ENCODE measurements around the gene NCSTN. TPM values are rescaled to one million over a fixed set of nuclear protein-coding genes. Genes with fewer than 3 reads are reported as not detected.

Gene NCSTN
- total and polyA plus RNA-seq, 8 donors: 90.7 to 125 (median 115) TPM

GRCh38 chr1:160359559-160360226, 16.5 kb downstream of the NCSTN start:
- Histone ChIP-seq H3K4me3 (no peak overlapping the region), H3K36me3 (peaks cover 0 to 61% of the 10 kb centered on the region in 2 donors), H3K27me3 (no peaks in the 10 kb centered on the region), H3K4me1 (no peaks in the 10 kb centered on the region), H3K9me3 (no peaks in the 10 kb centered on the region), H3K27ac (no peak overlapping the region)
- intact Hi-C loops (cut with DNase I): no loop called here
- ATAC-seq: no peak
- no peak for TF ChIP-seq CTCF (IDR thresholded peaks at IDR 0.05)
- no peak for DNase-seq

GRCh38 chr1:160360227-160360695, 17.1 kb downstream of the NCSTN start:
- Histone ChIP-seq H3K4me3 (no peak overlapping the region), H3K9me3 (no peaks in the 10 kb centered on the region), H3K4me1 (no peaks in the 10 kb centered on the region), H3K27ac (no peak overlapping the region), H3K36me3 (peaks cover 0 to 55% of the 10 kb centered on the region in 2 donors), H3K27me3 (no peaks in the 10 kb centered on the region)
- no peak for DNase-seq
- no peak for ATAC-seq
- no peak for TF ChIP-seq CTCF (IDR thresholded peaks at IDR 0.05)
- intact Hi-C loops (cut with DNase I): no loop called here

- no peak for TF ChIP-seq CTCF (IDR thresholded peaks at IDR 0.05)
- no peak overlapping the region for H3K4me3 ChIP-seq
- no peaks in the 10 kb centered on the region for H3K9me3 ChIP-seq
- ATAC-seq: no peak
- H3K27me3 ChIP-seq: no peaks in the 10 kb centered on the region
- H3K27ac ChIP-seq: no peak overlapping the region
- peaks cover 0 to 46% of the 10 kb centered on the region in 2 donors for H3K36me3 ChIP-seq
- H3K4me1 ChIP-seq: no peaks in the 10 kb centered on the region
- intact Hi-C loops (cut with DNase I): no loop called here
- DNase-seq: no peak
These were observed 18.0 kb downstream of the NCSTN start for GRCh38 chr1:160361199-160361598.

- DNase-seq (no peak), ATAC-seq (no peak)
- TF ChIP-seq CTCF (IDR thresholded peaks at IDR 0.05): no peak
- H3K36me3 ChIP-seq: peaks cover 0 to 40% of the 10 kb centered on the region in 2 donors
- H3K9me3 ChIP-seq: no peaks in the 10 kb centered on the region
- no peak overlapping the region for H3K27ac ChIP-seq
- no peaks in the 10 kb centered on the region for H3K4me1 ChIP-seq
- H3K27me3 ChIP-seq: no peaks in the 10 kb centered on the region
- intact Hi-C loops (cut with DNase I): no loop called here
- no peak overlapping the region for H3K4me3 ChIP-seq
These were observed 18.6 kb downstream of the NCSTN start for GRCh38 chr1:160361814-160362167.

GRCh38 chr1:160362168-160362957, 19.2 kb downstream of the NCSTN start:
- Histone ChIP-seq H3K4me3 (no peak overlapping the region), H3K36me3 (peaks cover 0 to 34% of the 10 kb centered on the region in 2 donors), H3K4me1 (no peaks in the 10 kb centered on the region), H3K27ac (no peak overlapping the region), H3K9me3 (no peaks in the 10 kb centered on the region), H3K27me3 (no peaks in the 10 kb centered on the region)
- intact Hi-C loops (cut with DNase I): no loop called here
- ATAC-seq (no peak), DNase-seq (no peak)
- TF ChIP-seq CTCF (IDR thresholded peaks at IDR 0.05): no peak
